ENCODE measurements around the gene MEIOB.
A peak's percentile ranks its signal among the peaks of the same experiment; 100 is the strongest.
"Not testable (repeated sequence)": the region's sequence is repeated elsewhere in the genome, so short reads cannot be mapped to it uniquely, and the experiment has no call there.

Gene MEIOB

GRCh38 chr16:1871974-1872635 is at the start of gene MEIOB:
Gene MEIOB, minus strand, starts transcription at chr16:1872164. Its CDS starts 3,989 bp downstream, at chr16:1868175.
- DNase-seq: peak; percentile 72

GRCh38 chr16:1920727-1921171 is 48.8 kb upstream of the MEIOB start:
- DNase-seq: no peak

GRCh38 chr16:1920122-1920521 is 48.2 kb upstream of the MEIOB start:
- not testable (repeated sequence) for DNase-seq

GRCh38 chr16:1919327-1919998 is 47.5 kb upstream of the MEIOB start:
- DNase-seq: no peak

GRCh38 chr16:1918351-1919326 is 46.7 kb upstream of the MEIOB start, which contains the start of gene HS3ST6:
Gene HS3ST6, minus strand, starts transcription at chr16:1918415. Its CDS starts 92 bp downstream, at chr16:1918323.
- no peak for DNase-seq

GRCh38 chr16:1917665-1918350 is 45.8 kb upstream of the MEIOB start:
- DNase-seq: no peak

- no peak for DNase-seq
These were observed 45.2 kb upstream of the MEIOB start for GRCh38 chr16:1917056-1917664.

- DNase-seq: no peak
These were observed 44.7 kb upstream of the MEIOB start for GRCh38 chr16:1916640-1916990.

- DNase-seq: no peak
These were observed 44.0 kb upstream of the MEIOB start for GRCh38 chr16:1915732-1916639.

- no peak for DNase-seq
These were observed 43.0 kb upstream of the MEIOB start for GRCh38 chr16:1914988-1915387.

GRCh38 chr16:1914084-1914608 is 42.2 kb upstream of the MEIOB start:
- DNase-seq: no peak

GRCh38 chr16:1913327-1914083 is 41.5 kb upstream of the MEIOB start:
- DNase-seq: no peak

GRCh38 chr16:1912215-1912543 is 40.2 kb upstream of the MEIOB start:
- DNase-seq: no peak

GRCh38 chr16:1911467-1912214 is 39.7 kb upstream of the MEIOB start:
- no peak for DNase-seq

- DNase-seq: no peak
These were observed 37.7 kb upstream of the MEIOB start for GRCh38 chr16:1909561-1910231.

- no peak for DNase-seq
These were observed 37.0 kb upstream of the MEIOB start for GRCh38 chr16:1908983-1909382.

- DNase-seq: no peak
These were observed 36.2 kb upstream of the MEIOB start for GRCh38 chr16:1908184-1908583.

GRCh38 chr16:1907226-1907860 is 35.4 kb upstream of the MEIOB start:
- no peak for DNase-seq

- no peak for DNase-seq
These were observed 34.8 kb upstream of the MEIOB start for GRCh38 chr16:1906846-1907165.
